DMS79 (cell line): ENCODE data around the gene DIAPH2.
"Not testable (repeated sequence)": the region's sequence is repeated elsewhere in the genome, so short reads cannot be mapped to it uniquely, and the experiment has no call there.

Source experiments
- DNase-seq: peaks from one replicate; lab custom pipeline; 2025; lab: John Stamatoyannopoulos, UW

The DIAPH2 gene

DNA sequence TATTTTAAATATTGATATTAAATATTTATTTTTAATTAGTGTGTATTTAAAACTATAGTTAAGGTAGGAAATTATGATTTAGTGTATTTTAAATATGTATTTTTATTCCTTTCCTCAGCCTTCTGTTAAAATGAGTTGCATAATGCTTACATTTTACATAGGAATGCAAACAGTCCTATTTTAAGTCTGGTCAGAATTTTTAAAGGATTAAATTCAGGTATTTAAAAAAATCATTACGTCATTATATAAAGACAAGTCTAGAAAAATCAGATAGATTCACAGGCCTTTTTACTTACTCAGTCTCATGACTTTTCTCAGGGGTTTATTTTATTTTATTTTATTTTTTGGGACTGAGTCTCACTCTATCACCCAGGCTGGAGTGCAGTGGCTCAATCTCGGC lies 148.7 kb downstream of the DIAPH2 start:
- no peak for DNase-seq

GRCh38 chrX:96834137-96834536 lies 149.5 kb downstream of the DIAPH2 start:
- DNase-seq = no peak

DNA sequence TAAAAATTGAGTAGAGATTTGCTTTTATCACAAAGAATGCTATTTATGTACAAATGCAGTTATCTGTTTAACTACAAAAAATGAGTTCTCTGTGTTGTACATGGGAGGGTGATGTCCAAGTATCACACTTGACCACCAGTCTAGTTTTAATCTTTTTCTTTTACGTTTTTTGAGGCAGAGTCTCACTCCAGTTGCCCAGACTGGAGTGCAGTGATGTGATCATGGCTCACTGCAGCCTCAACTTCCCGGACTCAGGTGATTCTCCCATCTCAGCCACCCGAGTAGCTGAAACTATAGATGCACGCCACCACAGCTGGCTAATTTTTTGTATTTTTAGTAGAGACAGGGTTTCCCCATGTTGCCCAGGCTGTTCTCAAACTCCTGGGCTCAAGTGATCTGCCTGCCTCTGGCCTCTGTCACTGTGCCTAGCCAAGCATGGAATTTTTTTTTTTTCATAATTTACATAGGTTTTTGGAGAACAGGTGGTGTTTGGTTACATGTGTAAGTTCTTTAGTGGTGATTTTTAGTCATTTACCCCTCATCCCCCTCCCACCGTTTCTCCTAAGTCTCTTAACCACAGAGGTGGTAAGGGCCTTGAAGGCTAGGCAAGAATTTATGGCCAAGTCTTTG lies 151.1 kb downstream of the DIAPH2 start:
- no peak for DNase-seq

- no peak for DNase-seq
These were observed 153.2 kb downstream of the DIAPH2 start for GRCh38 chrX:96837808-96838207.

GRCh38 chrX:96838537-96838936 lies 153.9 kb downstream of the DIAPH2 start:
- DNase-seq = no peak

DNA sequence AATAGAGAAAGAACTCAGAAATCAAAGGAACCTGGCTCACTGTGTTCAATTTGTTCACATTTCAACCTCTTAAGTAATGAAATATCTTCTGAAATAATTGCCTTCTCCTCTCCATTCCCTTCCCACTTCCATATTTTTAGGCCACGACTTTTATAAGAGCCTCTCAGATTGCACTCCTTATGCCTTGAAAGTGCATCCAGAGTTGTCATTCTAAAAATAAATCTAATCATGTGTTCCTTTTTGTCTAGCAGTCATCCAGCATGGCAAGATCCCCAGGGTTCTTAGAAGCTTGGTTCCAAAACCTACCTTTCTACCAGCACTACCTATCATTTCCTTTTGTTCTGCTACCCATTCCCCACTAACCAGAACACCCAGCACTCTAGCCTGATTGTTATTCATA lies 156.7 kb downstream of the DIAPH2 start:
- DNase-seq = no peak

DNA sequence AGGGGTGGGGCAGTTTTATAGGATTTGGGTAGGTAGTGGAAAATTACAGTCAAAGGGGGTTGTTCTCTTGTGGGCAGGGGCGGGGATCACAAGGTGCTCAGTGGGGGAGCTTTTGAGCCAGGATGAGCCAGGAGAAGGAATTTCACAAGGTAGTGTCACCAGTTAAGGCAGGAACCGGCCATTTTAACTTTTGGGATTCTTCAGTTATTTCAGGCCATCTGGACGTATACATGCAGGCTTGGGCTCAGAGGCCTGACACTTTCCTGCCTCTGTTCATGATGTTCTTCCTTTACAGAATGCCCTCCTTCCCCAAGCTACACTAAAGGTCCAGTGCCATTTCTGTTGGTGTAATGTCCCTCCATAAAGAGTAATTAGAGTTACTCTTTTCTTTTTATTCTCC lies 157.2 kb downstream of the DIAPH2 start:
- not testable (repeated sequence) for DNase-seq

GRCh38 chrX:96843566-96843965 lies 158.9 kb downstream of the DIAPH2 start:
- no peak for DNase-seq

DNA sequence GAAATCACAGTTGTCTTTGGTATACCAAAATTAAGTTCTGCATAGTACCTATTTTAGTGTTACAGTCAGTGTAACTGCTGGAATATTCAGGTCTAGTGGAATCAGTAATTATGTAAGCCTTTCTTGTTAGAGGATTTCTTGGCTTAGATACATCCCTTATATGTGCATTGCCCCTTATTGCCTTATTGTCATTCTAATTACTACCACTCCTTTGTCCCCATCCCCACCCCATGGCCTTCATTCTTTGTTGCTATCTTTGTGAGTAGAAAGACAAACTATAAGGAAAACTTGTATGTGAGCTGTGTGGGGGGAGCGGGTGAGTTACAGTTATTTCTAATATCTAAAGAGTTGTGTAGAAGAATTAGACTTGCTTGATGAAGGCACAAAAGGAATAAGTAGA lies 162.2 kb downstream of the DIAPH2 start:
- DNase-seq = no peak

GRCh38 chrX:96859422-96859821 lies 174.8 kb downstream of the DIAPH2 start:
- DNase-seq = not testable (repeated sequence)

DNA sequence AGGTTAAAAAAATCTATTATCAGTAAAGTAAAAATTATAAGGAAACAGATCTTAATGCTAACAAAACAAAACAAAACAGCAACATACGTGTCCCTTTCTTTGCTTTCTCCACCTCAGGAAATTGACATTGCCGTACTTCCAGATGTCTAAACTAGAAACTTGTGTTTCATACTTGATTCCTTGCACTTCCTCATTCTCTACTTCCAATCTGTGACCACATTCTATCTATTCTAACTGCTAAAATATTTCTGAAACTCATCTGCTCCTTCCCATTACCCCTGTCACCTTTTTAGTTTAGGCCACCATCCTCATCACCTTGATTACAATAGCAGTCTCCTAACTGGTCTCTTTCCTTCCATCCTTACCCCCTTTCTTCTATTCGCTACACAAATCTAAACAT lies 176.6 kb downstream of the DIAPH2 start:
- no peak for DNase-seq

DNA sequence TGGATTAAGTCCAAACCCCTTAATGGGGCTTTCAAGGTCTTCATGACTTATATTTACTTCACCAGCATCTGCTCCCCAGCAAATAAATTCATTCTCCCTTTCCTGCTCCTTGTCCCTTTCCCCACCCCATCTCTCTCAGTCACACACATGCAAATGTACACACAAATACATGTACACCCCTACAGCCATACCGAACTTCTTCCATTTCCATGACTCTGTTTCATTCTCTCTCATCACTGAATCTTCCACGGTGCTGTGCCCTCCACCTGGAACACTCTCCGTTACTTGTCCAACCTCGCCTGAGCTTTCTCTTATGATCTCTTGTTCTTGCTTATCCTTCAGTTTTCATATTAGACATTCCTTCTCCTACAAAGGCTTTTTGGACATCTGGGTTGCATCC lies 177.0 kb downstream of the DIAPH2 start:
- DNase-seq = no peak

DNA sequence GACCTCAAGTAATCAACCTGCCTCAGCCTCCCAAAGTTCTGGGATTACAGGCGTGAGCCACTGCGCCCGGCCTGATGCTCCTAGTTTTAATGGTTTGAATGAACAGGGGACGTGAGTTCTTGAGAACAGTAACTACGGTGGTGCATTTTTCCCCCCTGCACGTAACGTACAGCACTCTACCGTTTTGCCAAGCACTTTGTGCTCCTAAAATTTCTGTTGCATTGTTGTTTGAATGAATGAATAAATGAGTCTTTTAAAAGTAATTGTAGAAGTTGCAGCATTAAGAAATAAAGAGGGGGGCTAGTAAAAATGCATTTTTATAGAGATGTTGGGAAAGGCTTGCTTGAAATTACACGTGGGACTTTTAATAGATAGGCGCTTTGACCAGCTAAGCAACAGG lies 199.0 kb downstream of the DIAPH2 start, which contains the start of gene RPA4:
RPA4 (plus strand) TSS at position 301 of the 400 bp plus-strand sequence. CDS start 403 bp downstream, outside the sequence.
- DNase-seq = no peak

GRCh38 chrX:96884027-96884426 lies 199.4 kb downstream of the DIAPH2 start:
- no peak for DNase-seq

DNA sequence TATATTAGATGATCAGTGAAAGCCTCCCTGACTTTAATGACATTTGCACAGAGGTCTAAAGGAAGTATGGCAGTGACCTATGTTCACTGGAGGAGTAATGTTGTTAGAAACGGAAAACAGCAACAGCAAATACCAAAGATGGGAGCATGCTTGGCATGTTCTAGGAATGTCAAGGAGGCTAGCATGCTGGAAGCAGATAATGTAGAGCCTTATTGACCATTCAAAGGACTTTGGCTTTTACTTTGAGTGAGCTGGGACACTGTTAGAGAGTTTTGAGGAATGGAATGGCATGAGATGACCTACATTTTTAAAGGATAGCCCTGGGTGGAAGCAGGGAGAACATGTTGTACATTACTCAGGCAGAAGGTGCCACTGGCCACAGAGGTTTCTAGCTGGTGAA lies 205.1 kb downstream of the DIAPH2 start:
- no peak for DNase-seq

GRCh38 chrX:96906741-96907140 lies 222.1 kb downstream of the DIAPH2 start:
- no peak for DNase-seq

DNA sequence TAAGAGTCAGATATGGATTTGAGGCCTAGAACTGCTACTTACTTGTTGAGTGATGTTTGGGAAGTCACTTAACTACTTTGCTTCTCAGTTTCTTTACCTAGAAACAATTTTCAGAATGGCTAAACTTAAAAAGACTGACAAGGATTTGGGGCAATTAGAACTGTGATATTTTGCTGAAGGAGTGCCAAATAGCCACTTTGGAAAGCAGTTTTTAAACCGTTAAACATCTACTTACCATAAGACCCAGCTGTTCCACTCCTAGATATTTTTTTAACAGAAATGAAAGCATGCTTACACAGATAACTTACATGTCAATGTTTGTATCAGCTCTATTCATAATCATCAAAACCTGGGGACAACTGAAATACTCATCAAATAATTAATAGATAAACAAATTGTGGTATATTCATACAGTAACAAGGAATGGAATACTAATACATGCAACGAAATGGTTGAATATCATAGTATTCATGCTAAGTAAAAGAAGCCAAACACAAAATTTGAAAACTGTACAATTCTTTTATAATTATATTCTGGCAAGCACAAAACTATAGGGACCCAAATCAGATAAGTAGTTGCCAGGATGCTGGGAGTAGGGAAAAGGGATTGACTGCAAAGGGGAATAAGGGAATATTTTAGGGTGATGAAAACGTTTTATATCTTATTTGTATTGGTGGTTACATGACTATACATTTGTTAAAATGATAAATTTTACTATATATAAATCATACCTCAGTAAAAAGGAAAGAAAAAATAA lies 223.1 kb downstream of the DIAPH2 start:
- no peak for DNase-seq

DNA sequence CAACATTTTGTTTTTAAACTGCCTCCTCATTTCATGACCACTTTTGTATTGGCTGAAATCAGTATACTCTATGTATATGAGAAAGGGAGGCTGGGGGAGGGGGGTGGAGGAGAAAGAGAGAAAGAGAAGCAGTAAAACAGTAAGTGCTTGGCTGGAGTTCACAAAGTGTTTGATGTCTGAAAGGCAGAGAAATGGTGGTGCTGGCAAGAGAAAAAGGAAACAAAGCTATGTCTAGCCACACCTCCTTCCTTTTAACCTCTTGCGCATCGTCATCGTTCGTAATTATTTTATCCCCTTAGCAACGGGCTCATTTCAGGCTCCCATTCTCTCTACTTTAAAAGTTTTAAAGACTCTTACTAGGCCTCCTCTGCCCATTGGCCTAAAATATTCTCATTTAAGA lies 224.6 kb downstream of the DIAPH2 start:
- no peak for DNase-seq

DNA sequence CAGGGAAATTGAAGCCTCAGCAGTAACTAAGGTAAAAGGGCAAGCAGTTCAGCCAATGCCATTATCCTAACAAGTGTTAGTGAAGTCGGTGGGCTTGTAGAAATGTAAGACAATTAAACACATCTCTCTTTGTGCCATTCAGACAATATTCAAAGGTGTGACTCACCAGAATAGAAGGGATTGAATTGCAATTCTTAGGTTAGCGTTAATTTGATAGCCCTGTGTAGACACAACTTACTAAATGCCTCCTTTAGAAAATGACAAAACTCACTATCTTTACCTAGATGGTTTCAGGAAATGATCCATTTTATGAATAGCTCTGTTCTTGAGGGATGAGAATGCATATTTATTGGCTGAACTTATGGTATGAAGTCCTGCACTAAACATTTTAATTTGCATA lies 234.2 kb downstream of the DIAPH2 start:
- no peak for DNase-seq

- DNase-seq = no peak
These were observed 235.0 kb downstream of the DIAPH2 start for GRCh38 chrX:96919672-96920071.

- no peak for DNase-seq
These were observed 239.9 kb downstream of the DIAPH2 start for GRCh38 chrX:96924581-96924980.

DNA sequence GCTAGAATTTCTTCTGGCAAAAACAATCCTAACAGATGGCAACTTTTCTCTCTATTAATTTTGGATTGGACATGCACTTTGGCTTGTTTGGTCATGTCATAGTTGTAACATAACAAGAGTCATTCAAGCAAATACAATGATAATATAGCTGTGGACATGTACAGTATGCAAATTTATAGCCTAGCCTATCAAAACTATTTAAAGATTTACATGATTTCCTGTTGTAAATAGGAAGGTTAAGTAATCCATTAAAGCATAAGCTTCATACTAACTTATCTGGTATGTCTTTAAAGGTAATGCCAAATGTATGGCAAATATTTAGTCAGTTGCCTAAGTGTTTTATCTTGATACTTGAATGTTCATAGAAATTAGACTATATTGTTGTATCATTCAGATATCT lies 244.4 kb downstream of the DIAPH2 start:
- no peak for DNase-seq

DNA sequence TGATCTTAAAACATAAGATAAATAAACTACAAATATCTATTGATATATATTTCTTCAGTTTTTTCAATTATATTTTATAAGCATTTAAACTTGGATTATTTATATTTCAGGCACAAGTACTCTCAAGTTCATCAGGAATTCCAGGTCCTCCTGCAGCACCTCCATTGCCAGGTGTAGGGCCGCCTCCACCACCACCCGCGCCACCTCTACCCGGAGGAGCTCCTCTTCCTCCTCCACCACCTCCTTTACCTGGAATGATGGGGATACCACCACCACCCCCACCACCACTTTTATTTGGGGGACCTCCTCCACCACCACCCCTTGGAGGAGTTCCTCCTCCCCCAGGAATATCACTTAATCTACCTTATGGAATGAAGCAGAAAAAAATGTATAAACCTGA lies 273.1 kb downstream of the DIAPH2 start:
- no peak for DNase-seq

GRCh38 chrX:96971812-96972211 lies 287.2 kb downstream of the DIAPH2 start:
- DNase-seq = no peak
